HG03342 (cell line): ENCODE data around the gene THOC2.
"Not testable (repeated sequence)": the region's sequence is repeated elsewhere in the genome, so short reads cannot be mapped to it uniquely, and the experiment has no call there.

Experiments used
- ATAC-seq: cut with Tn5 transposase; IDR thresholded peaks from one replicate; pipeline ENCODE4 v1.9.1; 2021; ENCODE audit warnings: mild to moderate bottlenecking, moderate library complexity; ENCODE audit not compliant: unreplicated experiment

The THOC2 gene

GRCh38 chrX:123738378-123738940 lies 5.6 kb upstream of the THOC2 start:
- ATAC-seq = no peak

DNA sequence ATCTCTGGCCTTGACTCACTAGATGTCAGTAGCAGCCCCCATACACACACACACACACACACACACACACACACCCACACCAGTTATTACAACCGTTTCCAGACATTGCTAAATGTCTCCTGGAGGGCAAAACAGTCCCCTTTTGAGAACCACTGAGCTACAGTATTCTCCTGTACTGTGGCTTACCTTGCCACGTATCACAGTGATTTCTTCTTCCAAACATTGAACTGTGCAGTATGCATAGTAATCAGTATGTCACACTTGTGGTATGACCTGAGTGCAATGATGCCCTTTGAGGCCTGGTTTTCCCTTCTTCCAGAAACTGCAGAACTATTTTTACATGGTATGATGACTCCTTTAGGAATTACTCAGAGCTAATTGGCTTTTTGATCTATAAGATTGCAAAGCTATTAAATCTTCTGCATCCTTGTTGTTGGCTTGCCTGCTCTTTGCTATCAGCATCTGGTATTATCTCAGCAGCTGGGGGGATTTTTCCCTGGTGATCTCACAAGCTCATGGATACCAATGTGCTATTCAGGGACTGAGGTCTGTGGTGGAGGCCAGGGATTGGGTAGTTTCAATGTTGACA lies 3.6 kb upstream of the THOC2 start:
- no peak for ATAC-seq

DNA sequence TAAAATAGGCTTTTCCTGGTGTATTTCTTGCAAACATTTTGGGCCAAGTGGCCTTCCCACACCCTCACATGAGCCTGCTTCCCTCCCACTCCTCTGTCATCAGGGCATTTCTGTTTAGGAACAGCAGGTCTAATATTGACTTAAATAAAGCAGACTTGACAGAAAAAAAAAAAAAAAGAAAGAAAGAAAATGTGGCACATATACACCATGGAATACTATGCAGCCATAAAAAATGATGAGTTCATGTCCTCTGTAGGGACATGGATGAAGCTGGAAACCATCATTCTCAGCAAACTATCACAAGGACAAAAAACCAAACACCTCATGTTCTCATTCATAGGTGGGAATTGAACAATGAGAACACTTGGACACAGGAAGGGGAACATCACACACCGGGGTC lies 2.3 kb upstream of the THOC2 start:
- not testable (repeated sequence) for ATAC-seq

DNA sequence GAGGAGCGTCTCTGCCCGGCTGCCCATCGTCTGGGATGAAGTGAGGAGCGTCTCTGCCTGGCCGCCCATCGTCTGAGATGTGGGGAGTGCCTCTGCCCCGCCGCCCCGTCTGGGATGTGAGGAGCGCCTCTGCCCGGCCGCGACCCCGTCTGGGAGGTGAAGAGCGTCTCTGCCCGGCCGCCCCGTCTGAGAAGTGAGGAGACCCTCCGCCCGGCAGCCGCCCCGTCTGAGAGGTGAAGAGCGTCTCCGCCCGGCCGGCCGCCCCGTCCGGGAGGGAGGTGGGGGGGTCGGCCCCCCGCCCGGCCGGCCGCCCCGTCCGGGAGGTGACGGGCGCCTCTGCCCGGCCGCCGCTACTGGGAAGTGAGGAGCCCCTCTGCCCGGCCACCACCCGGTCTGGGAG lies 1.2 kb upstream of the THOC2 start:
- ATAC-seq = not testable (repeated sequence)

DNA sequence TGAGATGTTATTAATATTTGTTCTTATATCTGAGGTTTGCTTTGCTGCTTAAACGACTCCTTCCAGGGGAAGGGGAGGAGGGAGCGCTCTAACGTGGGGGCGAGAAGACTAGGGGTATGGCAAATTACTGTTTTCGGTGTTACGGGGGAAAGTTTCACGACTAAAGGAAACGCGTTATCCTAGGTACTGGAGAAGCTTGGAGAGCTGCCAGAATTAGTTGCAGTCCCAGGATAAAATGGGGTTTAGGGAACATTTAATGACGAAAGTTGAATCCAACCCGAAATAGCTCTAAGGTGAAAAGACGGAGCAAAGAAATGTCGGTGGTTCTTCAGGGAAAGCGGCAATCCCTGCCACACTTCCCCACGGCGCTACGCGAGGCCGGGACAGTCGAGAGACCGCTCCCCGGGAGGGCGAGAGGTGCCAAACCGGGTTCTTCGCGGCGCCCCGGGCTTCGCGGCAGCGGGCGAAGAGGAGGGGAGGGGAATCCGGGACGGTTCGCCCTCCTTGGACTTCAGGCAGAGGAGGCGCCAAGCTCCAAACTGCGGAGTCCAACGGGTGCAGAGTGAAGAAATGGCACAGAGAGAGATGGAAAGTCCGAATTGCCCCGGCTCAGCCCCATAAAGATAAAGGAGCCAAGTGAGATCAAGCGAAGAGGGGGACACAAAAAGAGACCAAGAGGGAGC lies 724 bp downstream of the THOC2 start:
- peak; percentile 15 for ATAC-seq

GRCh38 chrX:123731258-123731986 lies 1.4 kb downstream of the THOC2 start:
- ATAC-seq = no peak

- ATAC-seq = no peak
These were observed 4.3 kb downstream of the THOC2 start for GRCh38 chrX:123728554-123728953.

- no peak for ATAC-seq
These were observed 4.8 kb downstream of the THOC2 start for GRCh38 chrX:123728016-123728415.

GRCh38 chrX:123722193-123722592 lies 10.7 kb downstream of the THOC2 start:
- not testable (repeated sequence) for ATAC-seq

DNA sequence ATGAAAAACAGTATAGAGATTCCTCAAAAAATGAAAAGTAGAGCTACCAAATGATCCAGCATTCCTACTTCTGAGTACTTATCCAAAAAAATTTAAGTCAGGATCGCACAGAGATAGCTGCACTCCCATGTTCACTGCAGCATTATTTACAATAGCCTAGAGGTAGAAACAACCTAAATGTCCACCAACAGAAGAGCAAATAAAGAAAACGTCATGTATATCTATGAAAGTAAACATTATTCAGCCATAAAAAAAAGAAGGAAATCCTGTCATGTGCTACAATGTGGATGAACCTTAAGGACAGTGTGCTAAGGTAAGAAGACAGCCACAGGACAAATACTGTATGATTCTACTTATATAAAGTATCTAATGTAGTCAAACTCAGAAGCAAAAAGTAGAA lies 12.4 kb downstream of the THOC2 start:
- no peak for ATAC-seq

- no peak for ATAC-seq
These were observed 19.0 kb downstream of the THOC2 start for GRCh38 chrX:123713841-123714240.

DNA sequence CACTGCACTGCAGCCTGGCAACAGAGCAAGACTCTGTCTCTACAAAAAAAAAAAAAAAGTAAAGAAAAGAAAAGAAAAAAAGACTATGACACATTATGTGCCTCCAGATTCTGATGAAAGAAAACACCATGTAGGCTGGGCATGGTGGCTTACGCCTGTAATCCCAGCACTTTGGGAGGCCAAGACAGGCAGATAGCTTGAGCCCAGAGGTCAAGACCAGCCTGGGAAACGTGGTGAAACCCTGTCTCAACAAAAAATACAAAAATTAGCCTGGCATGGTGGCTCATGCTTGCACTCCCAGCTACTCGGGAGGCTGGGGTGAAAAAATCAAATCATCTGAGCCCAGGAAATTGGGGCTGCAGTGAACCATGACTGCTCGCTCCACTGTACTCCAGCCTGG lies 19.4 kb downstream of the THOC2 start:
- ATAC-seq = no peak

GRCh38 chrX:123711201-123711600 lies 21.7 kb downstream of the THOC2 start:
- ATAC-seq = not testable (repeated sequence)

DNA sequence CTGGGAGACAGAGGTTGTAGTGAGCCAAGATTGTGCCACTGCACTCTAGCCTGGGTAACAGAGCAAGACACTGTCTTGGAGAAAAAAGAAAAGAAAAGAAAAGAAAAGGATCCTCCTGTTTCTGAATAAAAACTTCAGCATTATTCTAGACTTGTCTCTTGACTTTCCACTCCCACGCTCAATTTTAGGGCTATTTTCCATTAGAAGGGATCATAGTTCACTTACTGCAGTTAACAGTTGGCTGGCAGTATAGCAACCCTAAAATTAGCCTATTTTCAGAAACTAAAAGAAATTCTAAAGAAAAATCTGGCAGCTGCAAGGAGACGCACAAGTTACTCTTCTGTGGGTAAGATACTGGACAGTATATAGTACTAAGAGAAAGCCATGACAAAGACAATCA lies 28.1 kb downstream of the THOC2 start:
- ATAC-seq = no peak

DNA sequence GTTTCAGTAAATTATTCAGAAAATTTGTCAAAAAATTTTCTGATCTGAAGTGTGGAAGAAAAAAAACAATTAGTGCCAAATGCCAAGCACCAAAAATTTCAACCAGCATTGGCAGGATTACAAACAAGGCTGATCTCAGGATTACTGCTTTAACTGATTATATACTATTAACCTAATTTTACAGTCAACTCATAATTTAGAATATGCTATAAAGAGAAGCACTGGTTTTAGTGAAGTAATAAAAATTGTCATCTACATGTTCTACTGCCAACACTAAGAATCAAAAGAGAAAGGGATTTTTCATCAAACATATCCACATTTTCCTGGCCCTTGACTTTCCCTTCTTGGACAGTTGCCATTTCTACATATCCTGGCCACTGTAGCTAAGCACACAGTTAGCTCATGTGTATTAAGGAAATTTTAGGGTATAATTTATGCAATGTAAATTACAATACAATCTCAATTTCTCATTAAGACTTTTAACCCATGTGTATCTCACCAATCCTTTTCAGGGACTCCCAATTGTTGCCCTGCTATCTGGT lies 33.8 kb downstream of the THOC2 start:
- no peak for ATAC-seq

- no peak for ATAC-seq
These were observed 36.5 kb downstream of the THOC2 start for GRCh38 chrX:123696334-123696733.

DNA sequence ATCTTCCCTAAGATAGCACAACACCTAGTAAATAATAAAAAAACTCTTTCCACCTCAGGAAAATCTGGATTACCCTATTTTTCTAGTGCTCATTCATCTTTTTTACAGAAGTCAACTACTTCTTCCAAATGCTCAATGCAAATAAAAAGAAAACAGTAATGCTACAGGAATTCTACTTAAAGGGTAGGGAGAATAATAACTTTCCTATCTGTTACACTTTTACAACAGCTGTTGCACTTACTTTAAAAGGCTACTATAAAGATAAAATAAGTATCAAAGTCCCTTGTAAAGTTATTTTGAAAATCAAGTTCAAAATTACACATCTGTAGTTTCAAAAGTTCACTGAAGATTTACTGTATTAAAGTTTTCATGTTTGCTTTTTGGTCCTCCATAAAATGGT lies 37.6 kb downstream of the THOC2 start:
- no peak for ATAC-seq

- no peak for ATAC-seq
These were observed 41.1 kb downstream of the THOC2 start for GRCh38 chrX:123691776-123692175.

- ATAC-seq = no peak
These were observed 44.3 kb downstream of the THOC2 start for GRCh38 chrX:123688524-123688923.

DNA sequence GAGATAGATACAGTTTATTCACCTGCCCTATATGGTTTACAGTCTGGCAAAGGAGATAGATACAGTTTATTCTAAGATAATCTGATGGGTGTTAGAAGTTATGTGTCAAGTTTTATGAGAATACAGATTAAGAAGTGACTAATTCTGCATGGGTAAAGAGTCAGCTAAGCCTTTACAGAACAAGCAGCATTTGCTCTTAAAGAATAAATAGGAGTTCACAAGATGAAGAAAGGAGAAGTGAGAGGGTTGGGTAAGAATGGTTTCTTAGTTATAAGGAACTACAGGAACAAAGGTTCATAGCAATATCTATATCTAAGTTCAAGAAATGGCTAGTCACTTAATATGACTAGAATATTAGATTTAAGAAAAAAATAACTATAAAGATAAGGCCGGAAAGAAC lies 47.6 kb downstream of the THOC2 start:
- no peak for ATAC-seq

GRCh38 chrX:123682186-123682585 lies 50.7 kb downstream of the THOC2 start:
- no peak for ATAC-seq
